HEK293 (cell line): ENCODE data around the gene LAIR2.

ENCODE experiments used
- CTCF ChIA-PET: fragments of 350-600 bp; formaldehyde crosslinking; extraction: SDS; loops from one replicate; lab custom pipeline; 2021; ENCODE audit warnings: antibody characterized with exemption; lab: Yijun Ruan, JAX
- POLR2A ChIA-PET: fragments of 300-600 bp; formaldehyde crosslinking; extraction: SDS; loops from one replicate; lab custom pipeline; 2020; ENCODE audit warnings: antibody characterized with exemption, inconsistent platforms; lab: Yijun Ruan, JAX
- H3K27ac ChIP-seq: fragments of 200-500 bp; sonication (Bioruptor generic); 2 replicates; pipeline ENCODE4 v1.5.1; 2014; ENCODE audit warnings: low read depth, low read length, control low read depth, inconsistent platforms; ENCODE audit errors: extremely low read depth
- H3K36me3 ChIP-seq, 2 experiments: fragments of 200-500 bp in 1 of 2; sonication (Bioruptor generic) in 1 of 2; 1 replicate in 1 of 2; 2 replicates in 1 of 2; pipeline ENCODE4 v1.5.1; 2014 to 2017; ENCODE audit warnings: inconsistent platforms in 2 of 2, low read length in 2 of 2; ENCODE audit not compliant: control insufficient read depth in 2 of 2, insufficient read depth in 1 of 2
- H3K4me1 ChIP-seq: fragments of 200-500 bp; sonication (Bioruptor generic); 2 replicates; pipeline ENCODE4 v1.5.1; 2014; ENCODE audit warnings: mild to moderate bottlenecking, low read length, inconsistent platforms; ENCODE audit not compliant: control insufficient read depth, insufficient read depth
- H3K4me3 ChIP-seq: 2 replicates; pipeline ENCODE4 v1.5.1; 2011; ENCODE audit warnings: low read depth, mild to moderate bottlenecking, control low read depth, low read length, moderate library complexity
- H3K9me3 ChIP-seq: fragments of 200-500 bp; sonication (Bioruptor generic); 2 replicates; pipeline ENCODE4 v1.5.1; 2014; ENCODE audit warnings: low read depth, low read length, inconsistent platforms; ENCODE audit not compliant: control insufficient read depth, insufficient read depth
- BCL11A ChIP-seq: fragments of 450-650 bp; formaldehyde crosslinking; IDR thresholded peaks from 2 replicates; pipeline ENCODE4 v1.5.1; 2016; ENCODE audit warnings: low read depth, missing biosample characterization, missing genetic modification characterization
- BCL11B ChIP-seq: fragments of 450-650 bp; formaldehyde crosslinking; IDR thresholded peaks from 2 replicates; pipeline ENCODE4 v1.5.1; 2016; ENCODE audit warnings: low read depth, missing biosample characterization, missing genetic modification characterization
- GLIS1 ChIP-seq: fragments of 450-650 bp; formaldehyde crosslinking; IDR thresholded peaks from 2 replicates; pipeline ENCODE4 v1.5.1; 2016; ENCODE audit warnings: missing biosample characterization, missing genetic modification characterization
- HOXC10 ChIP-seq: sonication (generic); formaldehyde crosslinking; IDR thresholded peaks from 2 replicates; pipeline ENCODE4 v1.8.1; 2023; ENCODE audit warnings: mild to moderate bottlenecking, missing genetic modification reagents
- KLF17 ChIP-seq: fragments of 450-650 bp; formaldehyde crosslinking; IDR thresholded peaks from 2 replicates; pipeline ENCODE4 v1.5.1; 2016; ENCODE audit warnings: missing biosample characterization, missing genetic modification characterization
- MEIS1 ChIP-seq: sonication (generic); formaldehyde crosslinking; IDR thresholded peaks from 2 replicates; pipeline ENCODE4 v1.8.1; 2022; ENCODE audit warnings: missing genetic modification reagents, mild to moderate bottlenecking, borderline replicate concordance
- PRDM1 ChIP-seq: fragments of 450-650 bp; formaldehyde crosslinking; IDR thresholded peaks from 2 replicates; pipeline ENCODE4; 2016; ENCODE audit warnings: missing biosample characterization, missing genetic modification characterization
- SETDB1 ChIP-seq: IDR thresholded peaks from one replicate; pipeline ENCODE4 v1.6.1; 2017; ENCODE audit warnings: mild to moderate bottlenecking, low read length, moderate library complexity, mixed read lengths; ENCODE audit not compliant: insufficient read length
- SP3 ChIP-seq: fragments of 450-650 bp; formaldehyde crosslinking; IDR thresholded peaks from 2 replicates; pipeline ENCODE4 v1.5.1; 2016; ENCODE audit warnings: missing biosample characterization, missing genetic modification characterization
- ZBTB21 ChIP-seq: fragments of 450-650 bp; formaldehyde crosslinking; IDR thresholded peaks from 2 replicates; pipeline ENCODE4 v1.5.1; 2017; ENCODE audit warnings: missing biosample characterization, missing genetic modification characterization
- ZBTB8A ChIP-seq: fragments of 450-650 bp; formaldehyde crosslinking; IDR thresholded peaks from 2 replicates; pipeline ENCODE4 v1.5.1; 2016; ENCODE audit warnings: missing biosample characterization, missing genetic modification characterization
- ZNF121 ChIP-seq: fragments of 450-650 bp; formaldehyde crosslinking; IDR thresholded peaks from 2 replicates; pipeline ENCODE4 v1.5.1; 2016; ENCODE audit warnings: missing biosample characterization, missing genetic modification characterization
- ZNF155 ChIP-seq: fragments of 450-650 bp; formaldehyde crosslinking; IDR thresholded peaks from 2 replicates; pipeline ENCODE4 v1.5.1; 2016; ENCODE audit warnings: missing biosample characterization, missing genetic modification characterization
- ZNF211 ChIP-seq: fragments of 450-650 bp; formaldehyde crosslinking; IDR thresholded peaks from 2 replicates; pipeline ENCODE4 v1.5.1; 2016; ENCODE audit warnings: low read depth, missing biosample characterization, missing genetic modification characterization
- ZNF214 ChIP-seq: fragments of 450-650 bp; formaldehyde crosslinking; IDR thresholded peaks from 2 replicates; pipeline ENCODE4 v1.5.1; 2017; ENCODE audit warnings: missing biosample characterization, mild to moderate bottlenecking, missing genetic modification characterization, borderline replicate concordance
- ZNF311 ChIP-seq: fragments of 450-650 bp; formaldehyde crosslinking; IDR thresholded peaks from 2 replicates; pipeline ENCODE4 v1.5.1; 2017; ENCODE audit warnings: missing biosample characterization, missing genetic modification characterization, borderline replicate concordance
- ZNF350 ChIP-seq: fragments of 450-650 bp; formaldehyde crosslinking; IDR thresholded peaks from 2 replicates; pipeline ENCODE4 v1.5.0; 2017; ENCODE audit warnings: missing biosample characterization, mild to moderate bottlenecking, missing genetic modification characterization
- ZNF366 ChIP-seq: fragments of 450-650 bp; formaldehyde crosslinking; conservative IDR thresholded peaks from 2 replicates; pipeline ENCODE4 v1.5.1; 2016; ENCODE audit warnings: missing biosample characterization, missing genetic modification characterization
- ZNF514 ChIP-seq: fragments of 450-650 bp; formaldehyde crosslinking; IDR thresholded peaks from 2 replicates; pipeline ENCODE4 v1.5.1; 2016; ENCODE audit warnings: missing biosample characterization, missing genetic modification characterization
- ZNF518A ChIP-seq: fragments of 450-650 bp; formaldehyde crosslinking; conservative IDR thresholded peaks from 2 replicates; pipeline ENCODE4 v1.5.1; 2016; ENCODE audit warnings: low read depth, missing biosample characterization, missing genetic modification characterization
- ZNF768 ChIP-seq: fragments of 450-650 bp; formaldehyde crosslinking; IDR thresholded peaks from 2 replicates; pipeline ENCODE4 v1.5.1; 2018; ENCODE audit warnings: missing biosample characterization, mild to moderate bottlenecking, missing genetic modification characterization

The LAIR2 gene

GRCh38 chr19:54470276-54470887 is 32.2 kb upstream of the LAIR2 start:
- Histone ChIP-seq H3K27ac (no peak overlapping the region), H3K4me3 (no peak overlapping the region), H3K9me3 (no peaks in the 10 kb centered on the region), H3K4me1 (peaks cover 7% of the 10 kb centered on the region; the same call in 1 of the 2 replicates), H3K36me3 (no peaks in the 10 kb centered on the region)
- TF ChIP-seq ZNF768 = peak; percentile 76
- no peak for TF ChIP-seq ZNF514 (tag by site-specific recombination)
- no peak for TF ChIP-seq KLF17
- TF ChIP-seq ZNF518A (tag by site-specific recombination) = no peak
- no peak for TF ChIP-seq BCL11A (tag by site-specific recombination)
- no peak for TF ChIP-seq SETDB1
- peak; percentile 87 for TF ChIP-seq PRDM1 (tag by site-specific recombination)
- TF ChIP-seq MEIS1 = no peak
- TF ChIP-seq GLIS1 (tag by site-specific recombination) = no peak
- TF ChIP-seq ZNF121 (tag by site-specific recombination) = no peak
- TF ChIP-seq ZNF350 (tag by site-specific recombination) = no peak
- no peak for TF ChIP-seq ZNF211 (tag by site-specific recombination)
- no peak for TF ChIP-seq BCL11B (tag by site-specific recombination)
- TF ChIP-seq ZNF366 (tag by site-specific recombination) = peak; percentile 95
- TF ChIP-seq ZBTB21 (tag by site-specific recombination) = no peak
- TF ChIP-seq ZNF155 (tag by site-specific recombination) = no peak
- TF ChIP-seq HOXC10 (CRISPR knock-in tag) = no peak
- POLR2A ChIA-PET = interaction anchor here (1.5 kb wide), 1 partner anchor 40 kb away, joined by 3 read pairs; no protein-coding TSS in a partner anchor
- CTCF ChIA-PET = interaction anchor here (0.7 to 3.7 kb wide), 2 partner anchors 10 to 81 kb away, joined by 3 to 34 read pairs; no protein-coding TSS in a partner anchor

GRCh38 chr19:54470991-54471782 is 31.4 kb upstream of the LAIR2 start:
- POLR2A ChIA-PET = interaction anchor here (1.5 kb wide), 1 partner anchor 40 kb away, joined by 3 read pairs; no protein-coding TSS in a partner anchor
- TF ChIP-seq ZBTB8A (tag by site-specific recombination) (no peak), SP3 (no peak), ZNF311 (tag by site-specific recombination) (no peak), ZNF518A (tag by site-specific recombination) (no peak), ZNF214 (tag by site-specific recombination) (no peak), ZNF768 (no peak)

More at GRCh38 chr19:54470991-54471782, 31.4 kb upstream of the LAIR2 start:
- no peaks in the 10 kb centered on the region for H3K9me3 ChIP-seq
- H3K27ac ChIP-seq = no peak overlapping the region
- CTCF ChIA-PET = interaction anchor here (0.6 to 3.7 kb wide), 3 partner anchors 9 to 619 kb away, joined by 3 to 34 read pairs (median 3); no protein-coding TSS in a partner anchor
- H3K36me3 ChIP-seq = no peaks in the 10 kb centered on the region
- no peak overlapping the region for H3K4me3 ChIP-seq
- H3K4me1 ChIP-seq = peaks cover 7% of the 10 kb centered on the region; the same call in 1 of the 2 replicates
